ENCODE measurements around the gene COG5.

The COG5 gene

GRCh38 chr7:107506674-107507339 is 56.9 kb downstream of the COG5 start:
- no peak for DNase-seq

- no peak for DNase-seq
Observed at GRCh38 chr7:107505997-107506673, 57.6 kb downstream of the COG5 start.

- no peak for DNase-seq
Observed at GRCh38 chr7:107505362-107505761, 58.4 kb downstream of the COG5 start.

- no peak for DNase-seq
Observed at GRCh38 chr7:107503687-107504086, 60.0 kb downstream of the COG5 start.

- DNase-seq, result no peak
Observed at GRCh38 chr7:107502797-107503196, 60.9 kb downstream of the COG5 start.

GRCh38 chr7:107502154-107502553 is 61.6 kb downstream of the COG5 start:
- DNase-seq, result no peak

- DNase-seq, result peak in 2 of 56 donors; percentile 2 to 33
Observed at GRCh38 chr7:107501593-107501992, 62.1 kb downstream of the COG5 start.

- no peak for DNase-seq
Observed at GRCh38 chr7:107499731-107500130, 64.0 kb downstream of the COG5 start.

GRCh38 chr7:107495516-107495915 is 68.2 kb downstream of the COG5 start:
- DNase-seq, result no peak

GRCh38 chr7:107494884-107495283 is 68.8 kb downstream of the COG5 start:
- DNase-seq, result no peak

GRCh38 chr7:107494315-107494751 is 69.4 kb downstream of the COG5 start:
- no peak for DNase-seq

GRCh38 chr7:107492875-107493274 is 70.8 kb downstream of the COG5 start:
- no peak for DNase-seq

GRCh38 chr7:107486041-107486440 is 77.7 kb downstream of the COG5 start:
- DNase-seq, result no peak

GRCh38 chr7:107482571-107482970 is 81.1 kb downstream of the COG5 start:
- DNase-seq, result no peak

- no peak for DNase-seq
Observed at GRCh38 chr7:107480932-107481331, 82.8 kb downstream of the COG5 start.

GRCh38 chr7:107479303-107479702 is 84.4 kb downstream of the COG5 start:
- DNase-seq, result no peak

- no peak for DNase-seq
Observed at GRCh38 chr7:107474104-107474521, 89.6 kb downstream of the COG5 start.

- no peak for DNase-seq
Observed at GRCh38 chr7:107472116-107472515, 91.6 kb downstream of the COG5 start.

GRCh38 chr7:107471292-107472070 is 92.2 kb downstream of the COG5 start:
- no peak for DNase-seq

- peak in 3 of 56 donors; percentile 2 to 26 (median 2) for DNase-seq
Observed at GRCh38 chr7:107469929-107470328, 93.8 kb downstream of the COG5 start, which contains the start of gene GPR22. Gene GPR22, plus strand, starts transcription at chr7:107470057. Its CDS starts 4,004 bp downstream, at chr7:107474061.

GRCh38 chr7:107468824-107469223 is 94.9 kb downstream of the COG5 start:
- DNase-seq, result no peak

- DNase-seq, result no peak
Observed at GRCh38 chr7:107467972-107468371, 95.7 kb downstream of the COG5 start.

Data from nucleus accumbens (tissue), 56 donors.